Hippocampal formation (tissue), 2 donors: ENCODE measurements around the gene DISC1.
"Not testable (repeated sequence)": the region's sequence is repeated elsewhere in the genome, so short reads cannot be mapped to it uniquely, and the experiment has no call there.

Source experiments
- DNase-seq, 2 donors: peaks; one replicate each; lab custom pipeline; 2025; lab: John Stamatoyannopoulos, UW

The DISC1 gene

GRCh38 chr1:231626535-231626950, at the start of gene DISC1:
Gene DISC1, plus strand, starts transcription at chr1:231626790. Its CDS starts 78 bp downstream, at chr1:231626868.
- DNase-seq = peak; percentile 45 to 76

DNA sequence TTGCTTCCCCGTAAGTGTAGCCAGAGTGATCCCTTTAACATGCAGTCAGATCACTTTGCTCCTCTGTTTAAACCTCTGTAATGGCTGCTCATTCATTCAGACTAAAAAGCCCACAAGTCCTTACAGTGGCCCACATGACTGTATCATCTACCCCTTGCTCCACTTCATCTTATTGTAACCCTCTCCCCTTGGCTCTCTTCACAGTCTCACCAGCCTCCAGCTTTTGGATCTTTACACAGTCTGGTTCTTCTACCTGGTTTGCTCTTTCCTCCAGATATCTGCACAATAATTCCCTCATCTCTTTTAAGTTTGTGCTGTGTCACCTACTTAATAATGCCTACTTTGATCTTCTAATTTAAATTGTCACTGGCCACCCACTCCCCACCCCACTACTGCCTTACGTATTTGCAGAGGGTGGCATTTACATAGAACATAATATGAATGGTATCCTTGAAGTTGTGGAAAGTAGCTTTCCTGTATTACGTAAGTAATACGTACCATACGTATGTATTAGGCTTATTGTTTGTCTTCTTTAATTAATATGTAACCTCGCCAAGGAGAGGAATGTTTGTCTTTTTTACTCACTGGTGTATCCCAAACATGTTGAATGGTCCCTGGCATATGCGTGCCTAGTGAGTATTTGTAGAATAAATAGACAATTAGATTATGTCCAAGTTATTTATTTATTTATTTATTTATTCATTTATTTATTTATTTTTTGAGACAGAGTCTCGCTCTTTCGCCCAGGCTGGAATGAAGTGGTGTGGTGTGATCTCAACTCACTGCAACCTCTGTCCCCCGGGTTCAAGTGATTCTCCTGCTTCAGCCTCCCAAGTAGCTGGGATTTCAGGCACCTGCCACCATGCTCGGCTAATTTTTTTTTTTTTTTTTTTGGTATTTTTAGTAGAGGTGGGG, 49.5 kb upstream of the DISC1 start:
- DNase-seq = no peak

- DNase-seq = no peak
These were observed 45.7 kb upstream of the DISC1 start for GRCh38 chr1:231580874-231581273.

GRCh38 chr1:231581859-231582258, 44.7 kb upstream of the DISC1 start:
- DNase-seq = no peak

DNA sequence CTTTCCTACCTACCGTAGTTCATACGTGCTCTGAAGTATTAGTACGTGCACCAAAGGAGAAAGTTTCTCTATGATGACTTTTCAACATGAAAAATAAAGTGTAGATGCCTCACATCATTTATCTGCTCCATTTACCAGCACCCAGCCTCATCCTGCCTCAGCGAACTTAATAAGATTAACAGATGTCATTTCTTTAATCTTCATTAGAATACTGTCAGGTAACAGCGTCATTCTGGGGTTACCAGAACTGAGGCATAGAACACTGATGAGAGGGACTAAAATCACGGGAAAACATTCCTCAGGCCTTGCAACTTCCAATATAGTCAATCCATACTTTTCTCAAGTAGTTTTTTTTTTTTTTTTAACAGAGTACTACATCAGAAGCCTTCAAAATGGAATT, 43.2 kb upstream of the DISC1 start:
- DNase-seq = no peak

GRCh38 chr1:231584117-231584516, 42.5 kb upstream of the DISC1 start:
- peak in 1 of 2 donors; percentile 11 for DNase-seq

GRCh38 chr1:231584921-231585320, 41.7 kb upstream of the DISC1 start:
- no peak for DNase-seq

GRCh38 chr1:231590453-231591198, 36.0 kb upstream of the DISC1 start:
- DNase-seq = peak; percentile 37 to 62

- no peak for DNase-seq
These were observed 35.1 kb upstream of the DISC1 start for GRCh38 chr1:231591466-231591865.

- no peak for DNase-seq
These were observed 33.8 kb upstream of the DISC1 start for GRCh38 chr1:231592809-231593208.

- not testable (repeated sequence) for DNase-seq
These were observed 33.3 kb upstream of the DISC1 start for GRCh38 chr1:231593264-231593663.

DNA sequence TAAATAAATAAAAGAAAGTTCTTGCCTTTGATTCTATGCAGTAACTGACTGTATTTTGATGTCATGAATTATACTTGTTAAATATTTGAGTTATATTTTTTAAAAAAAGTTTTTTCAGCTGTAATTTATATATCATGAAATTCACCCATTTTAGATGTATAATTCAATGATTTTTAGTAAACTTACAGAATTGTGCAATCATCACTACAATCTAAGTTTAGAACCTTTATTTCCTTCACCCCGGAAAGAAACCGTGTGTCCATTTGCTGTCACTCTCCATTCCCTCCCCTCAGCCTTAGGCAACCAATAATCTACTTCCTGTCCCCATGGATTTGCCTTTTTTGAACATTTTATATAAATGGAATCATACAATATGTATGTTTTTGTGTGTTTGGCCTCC, 32.5 kb upstream of the DISC1 start:
- DNase-seq = no peak

DNA sequence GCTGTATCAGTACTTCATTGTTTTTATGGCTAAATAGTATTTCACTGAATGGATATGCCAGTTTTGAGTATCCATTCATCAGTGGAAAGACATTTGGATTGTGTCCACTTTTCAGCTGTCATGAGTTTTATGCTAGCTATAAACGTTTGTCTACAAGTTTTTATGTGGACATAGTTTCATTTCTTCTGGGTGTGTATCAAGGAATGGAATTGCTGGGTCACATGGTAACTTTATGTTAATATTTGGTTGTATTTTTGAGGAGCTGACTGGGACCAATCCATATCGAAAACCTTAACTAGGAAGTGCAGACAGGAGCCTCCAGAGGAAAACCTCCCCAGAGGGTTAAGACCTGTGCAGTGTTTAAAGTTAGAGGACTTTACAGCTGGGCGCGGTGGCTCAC, 31.8 kb upstream of the DISC1 start:
- no peak for DNase-seq

DNA sequence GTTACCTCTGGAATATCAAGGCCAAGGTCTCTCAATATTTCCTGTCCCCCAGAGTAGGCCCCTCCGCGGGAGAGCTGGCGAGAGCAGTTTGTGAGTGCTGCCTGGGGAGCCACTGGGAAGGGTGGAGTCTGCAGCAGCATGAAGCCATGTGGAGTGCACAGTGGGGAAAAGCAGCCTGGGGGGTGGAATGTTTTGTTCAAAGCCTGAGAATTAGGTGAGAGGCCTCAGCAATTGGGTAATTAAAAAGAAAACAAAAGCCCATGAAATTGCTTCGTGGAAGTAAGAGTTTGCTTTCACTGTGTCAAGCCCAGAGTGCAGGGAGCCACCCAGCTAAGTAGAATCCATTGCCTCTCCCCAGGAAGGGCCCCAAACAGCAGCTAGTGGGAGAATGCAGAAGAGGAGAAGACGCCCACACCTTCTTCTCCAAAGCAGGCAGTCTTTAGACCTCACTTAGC, 30.2 kb upstream of the DISC1 start:
- DNase-seq = no peak

- DNase-seq = no peak
These were observed 28.6 kb upstream of the DISC1 start for GRCh38 chr1:231597971-231598370.

DNA sequence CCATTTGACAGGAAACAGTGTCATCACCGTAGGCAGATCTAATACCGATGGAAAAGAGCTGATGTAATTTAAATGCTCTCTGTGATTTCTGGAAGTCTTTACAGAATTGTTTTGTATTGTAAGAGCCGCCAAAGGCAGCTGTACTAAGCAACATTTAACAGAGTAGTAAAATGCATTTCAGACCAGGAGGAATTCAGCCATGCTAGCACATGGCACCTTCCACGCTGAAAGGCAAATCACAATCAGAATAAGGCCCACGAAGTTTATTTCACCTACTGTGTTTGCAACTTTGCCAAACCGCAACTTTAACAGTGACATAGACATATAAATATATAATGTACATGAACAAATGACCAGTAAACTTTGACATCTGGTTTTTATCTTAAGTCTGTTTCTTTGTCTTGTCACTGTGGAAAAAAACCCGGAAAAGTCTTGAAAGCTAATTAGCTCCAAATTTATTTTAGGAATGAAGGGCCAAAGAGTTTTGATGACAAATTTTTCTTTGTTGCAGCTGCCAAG, 26.1 kb upstream of the DISC1 start:
- no peak for DNase-seq

DNA sequence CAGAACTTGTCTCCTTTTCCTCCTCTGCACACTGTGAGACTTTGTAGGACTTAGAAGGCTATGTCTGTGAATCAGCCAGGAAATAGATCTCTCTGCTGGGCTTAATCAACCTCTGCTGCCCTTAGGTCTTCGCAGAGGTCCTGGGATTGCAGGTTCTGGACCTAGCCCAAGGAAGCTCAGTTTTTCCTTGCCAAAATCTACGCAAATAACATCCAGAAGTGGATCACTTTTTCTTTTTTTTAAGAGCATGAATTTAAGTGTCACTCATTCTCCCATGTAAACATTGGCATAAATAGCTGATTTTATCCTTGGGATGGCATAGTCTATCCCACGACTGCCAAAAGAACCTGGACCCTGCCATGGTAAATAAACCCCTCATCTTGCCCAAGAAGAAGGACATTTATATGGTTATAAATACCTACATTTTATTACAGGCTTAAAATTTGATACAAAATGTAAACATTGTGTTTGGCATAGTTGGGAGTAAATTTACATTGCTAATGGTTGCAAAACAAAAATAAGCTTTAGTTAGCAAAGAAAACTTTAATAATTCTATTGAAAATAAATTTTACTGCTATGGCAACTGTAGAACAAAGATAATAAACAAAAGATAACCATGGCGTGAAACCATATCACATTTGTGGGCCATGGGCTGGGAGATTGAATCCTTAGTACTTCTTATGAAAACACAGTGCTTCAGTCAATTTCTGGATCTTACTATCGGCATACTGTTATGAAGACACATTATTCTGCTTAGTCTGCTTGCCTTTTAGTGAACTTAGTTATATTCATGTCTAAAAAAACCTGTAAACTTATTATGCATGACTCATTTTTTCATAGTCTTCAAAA, 24.5 kb upstream of the DISC1 start:
- no peak for DNase-seq

GRCh38 chr1:231602673-231602984, 24.0 kb upstream of the DISC1 start:
- no peak for DNase-seq

- peak; percentile 38 to 65 for DNase-seq
These were observed 22.9 kb upstream of the DISC1 start for GRCh38 chr1:231603598-231604275.

- no peak for DNase-seq
These were observed 22.3 kb upstream of the DISC1 start for GRCh38 chr1:231604276-231604621.
